Astrocyte of the cerebellum (primary cell): ENCODE data around the gene CNTN5.
"Not testable (repeated sequence)": the region's sequence is repeated elsewhere in the genome, so short reads cannot be mapped to it uniquely, and the experiment has no call there.

Experiments used
- DNase-seq: peaks from one replicate; pipeline ENCODE4 v3.0.0-alpha.2; 2011; ENCODE audit warnings: low read depth
- H3K4me3 ChIP-seq: 2 replicates; pipeline ENCODE4 v1.5.1; 2011; ENCODE audit warnings: mild to moderate bottlenecking, low read depth, low read length, moderate library complexity
- in situ Hi-C: cut with HindIII; loops from 2 replicates; pipeline ENCODE4 v1.10.0; 2017; ENCODE audit warnings: low sequenced_read_pairs
- TF ChIP-seq, protein P1 (sequence below): IDR thresholded peaks from 2 replicates; pipeline ENCODE4 v1.5.1; 2012; ENCODE audit warnings: low read length, low read depth, moderate library complexity, mild to moderate bottlenecking; ENCODE audit errors: missing control alignments

Gene CNTN5

DNA sequence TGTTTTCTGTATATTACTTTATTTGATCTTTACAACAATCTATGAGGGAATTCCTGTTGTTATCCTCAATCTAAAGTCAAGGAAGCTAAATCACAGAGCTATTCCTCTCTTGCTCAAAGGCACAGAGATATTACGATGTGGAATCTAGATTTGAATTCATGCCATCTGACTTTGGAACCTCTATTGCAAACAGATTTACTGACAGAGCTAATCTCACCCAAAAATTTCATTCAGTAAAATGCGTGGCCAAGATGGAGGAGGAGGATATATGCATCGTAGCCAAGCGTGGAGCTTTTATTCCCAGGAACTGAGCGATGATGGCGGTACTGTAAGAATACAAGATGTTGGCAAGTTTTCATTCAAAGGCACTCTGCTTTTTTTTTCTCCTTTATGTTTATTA lies 791.8 kb downstream of the CNTN5 start:
- no peak overlapping the region for H3K4me3 ChIP-seq
- TF ChIP-seq, protein P1, sequence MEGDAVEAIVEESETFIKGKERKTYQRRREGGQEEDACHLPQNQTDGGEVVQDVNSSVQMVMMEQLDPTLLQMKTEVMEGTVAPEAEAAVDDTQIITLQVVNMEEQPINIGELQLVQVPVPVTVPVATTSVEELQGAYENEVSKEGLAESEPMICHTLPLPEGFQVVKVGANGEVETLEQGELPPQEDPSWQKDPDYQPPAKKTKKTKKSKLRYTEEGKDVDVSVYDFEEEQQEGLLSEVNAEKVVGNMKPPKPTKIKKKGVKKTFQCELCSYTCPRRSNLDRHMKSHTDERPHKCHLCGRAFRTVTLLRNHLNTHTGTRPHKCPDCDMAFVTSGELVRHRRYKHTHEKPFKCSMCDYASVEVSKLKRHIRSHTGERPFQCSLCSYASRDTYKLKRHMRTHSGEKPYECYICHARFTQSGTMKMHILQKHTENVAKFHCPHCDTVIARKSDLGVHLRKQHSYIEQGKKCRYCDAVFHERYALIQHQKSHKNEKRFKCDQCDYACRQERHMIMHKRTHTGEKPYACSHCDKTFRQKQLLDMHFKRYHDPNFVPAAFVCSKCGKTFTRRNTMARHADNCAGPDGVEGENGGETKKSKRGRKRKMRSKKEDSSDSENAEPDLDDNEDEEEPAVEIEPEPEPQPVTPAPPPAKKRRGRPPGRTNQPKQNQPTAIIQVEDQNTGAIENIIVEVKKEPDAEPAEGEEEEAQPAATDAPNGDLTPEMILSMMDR: no peak
- DNase-seq: no peak
- in situ Hi-C loops: no loop called here

- in situ Hi-C loops: no loop called here
- no peak for DNase-seq
- H3K4me3 ChIP-seq: no peak overlapping the region
- TF ChIP-seq, protein P1: no peak
Observed at GRCh38 chr11:99814021-99814420, 793.3 kb downstream of the CNTN5 start.

DNA sequence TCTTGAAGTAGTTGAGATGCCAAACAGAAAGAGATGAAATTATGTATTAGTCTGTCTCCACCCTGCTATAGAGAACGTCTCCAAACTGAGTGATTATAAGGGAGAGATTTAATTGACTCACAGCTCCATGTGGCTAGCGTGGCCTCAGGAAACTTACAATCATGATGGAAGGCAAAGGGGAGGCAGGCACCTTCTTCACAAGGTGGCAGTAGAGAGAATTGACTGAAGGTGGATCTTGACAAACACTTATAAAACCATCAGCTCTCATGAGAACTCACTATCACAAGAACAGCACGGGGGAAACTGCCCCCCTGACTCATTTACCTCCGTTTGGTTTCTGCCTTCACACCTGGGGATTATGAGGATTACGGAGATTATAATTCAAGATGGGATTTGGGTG lies 794.0 kb downstream of the CNTN5 start:
- no peak for DNase-seq
- TF ChIP-seq, protein P1: no peak
- no peak overlapping the region for H3K4me3 ChIP-seq
- in situ Hi-C loops: no loop called here

GRCh38 chr11:99818991-99819390 lies 798.2 kb downstream of the CNTN5 start:
- TF ChIP-seq, protein P1: no peak

DNA sequence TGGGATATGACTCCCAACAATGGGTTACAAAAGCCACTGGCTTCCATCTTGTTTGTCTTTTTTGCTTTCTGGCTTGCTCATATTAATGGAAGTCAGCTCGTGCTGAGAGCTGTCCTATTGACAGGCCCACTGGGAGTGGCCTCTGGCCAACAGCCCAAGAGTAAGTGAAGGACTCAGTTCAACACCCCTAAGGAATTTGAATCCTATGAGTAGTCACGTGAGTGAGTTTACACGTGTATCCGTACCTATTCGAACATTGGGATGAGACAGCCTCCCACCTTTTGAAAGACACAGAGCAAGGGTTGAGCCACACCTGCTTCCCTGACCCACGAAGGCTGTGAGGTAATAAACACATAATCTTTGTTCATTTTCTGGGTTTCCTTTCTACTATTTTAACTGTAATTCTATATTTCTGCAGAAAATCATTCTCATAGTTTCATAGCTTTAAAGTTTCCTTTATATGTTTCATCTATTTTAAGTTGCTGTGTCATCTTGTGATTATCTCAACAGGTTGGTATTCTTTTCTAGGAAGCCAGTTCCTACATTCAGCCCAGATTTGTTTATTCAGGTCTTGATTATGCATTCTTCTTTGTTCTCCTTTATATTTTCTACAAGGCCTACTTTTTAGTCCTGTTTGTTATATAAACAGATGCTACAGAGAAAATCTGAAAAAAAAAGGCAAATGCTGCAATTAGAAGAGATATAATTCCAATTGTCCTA lies 802.3 kb downstream of the CNTN5 start:
- in situ Hi-C loops: no loop called here
- DNase-seq: no peak
- H3K4me3 ChIP-seq: no peak overlapping the region
- TF ChIP-seq, protein P1: no peak

More at GRCh38 chr11:99818991-99819390, 798.2 kb downstream of the CNTN5 start:
- in situ Hi-C loops: no loop called here
- no peak for DNase-seq
- no peak overlapping the region for H3K4me3 ChIP-seq

DNA sequence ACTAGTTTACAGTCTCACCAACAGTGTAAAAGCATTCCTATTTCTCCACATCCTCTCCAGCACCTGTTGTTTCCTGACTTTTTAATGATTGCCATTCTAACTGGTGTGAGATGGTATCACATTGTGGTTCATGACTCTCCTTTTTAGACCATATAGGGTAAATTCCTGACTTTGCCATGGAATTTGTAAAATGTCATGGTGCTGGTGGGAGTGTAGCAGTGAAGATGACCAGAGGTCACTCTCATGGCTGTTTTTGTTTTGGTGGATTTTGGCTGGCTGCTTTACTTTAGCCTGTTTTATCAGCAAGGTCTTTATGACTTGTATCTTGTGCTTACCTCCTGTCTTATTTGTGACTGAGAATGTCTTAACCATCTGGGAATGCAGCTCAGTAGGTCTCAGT lies 816.0 kb downstream of the CNTN5 start:
- DNase-seq, in situ Hi-C loops: not testable (repeated sequence)

GRCh38 chr11:99841885-99842284 lies 821.1 kb downstream of the CNTN5 start:
- no peak overlapping the region for H3K4me3 ChIP-seq
- TF ChIP-seq, protein P1: no peak
- in situ Hi-C loops: no loop called here
- DNase-seq: no peak

More for the DNA sequence above, 816.0 kb downstream of the CNTN5 start:
- H3K4me3 ChIP-seq: not testable (repeated sequence)
